GM12874 (cell line): ENCODE data around the gene ADGRG1.

Experiments
- CTCF ChIP-seq: IDR thresholded peaks from 2 replicates; pipeline ENCODE4 v1.5.1; 2011; ENCODE audit warnings: low read depth, mild to moderate bottlenecking, control low read depth, low read length, moderate library complexity; ENCODE audit not compliant: insufficient read depth

ADGRG1 gene

GRCh38 chr16:57658878-57659674 lies 30.6 kb downstream of the ADGRG1 start:
- TF ChIP-seq CTCF: no peak

- TF ChIP-seq CTCF: no peak
Measured at GRCh38 chr16:57660715-57661463, 32.5 kb downstream of the ADGRG1 start.

- TF ChIP-seq CTCF: no peak
Measured at GRCh38 chr16:57661510-57661909, 33.1 kb downstream of the ADGRG1 start.

GRCh38 chr16:57661936-57662906 lies 33.8 kb downstream of the ADGRG1 start:
- TF ChIP-seq CTCF: no peak

- no peak for TF ChIP-seq CTCF
Measured at GRCh38 chr16:57663436-57663835, 35.0 kb downstream of the ADGRG1 start.

GRCh38 chr16:57663917-57664661 lies 35.7 kb downstream of the ADGRG1 start:
- no peak for TF ChIP-seq CTCF

- TF ChIP-seq CTCF: no peak
Measured at GRCh38 chr16:57664662-57665025, 36.2 kb downstream of the ADGRG1 start.
